GM19468 (cell line): Measurements from ENCODE around the gene STX12.
"Not testable (repeated sequence)": the region's sequence is repeated elsewhere in the genome, so short reads cannot be mapped to it uniquely, and the experiment has no call there.

ENCODE experiments used
- ATAC-seq: cut with Tn5 transposase; IDR thresholded peaks from one replicate; pipeline ENCODE4 v1.9.1; 2021; ENCODE audit warnings: mild to moderate bottlenecking, moderate library complexity, moderate number of reproducible peaks; ENCODE audit not compliant: unreplicated experiment; ENCODE audit errors: extremely low read depth

STX12 gene

DNA sequence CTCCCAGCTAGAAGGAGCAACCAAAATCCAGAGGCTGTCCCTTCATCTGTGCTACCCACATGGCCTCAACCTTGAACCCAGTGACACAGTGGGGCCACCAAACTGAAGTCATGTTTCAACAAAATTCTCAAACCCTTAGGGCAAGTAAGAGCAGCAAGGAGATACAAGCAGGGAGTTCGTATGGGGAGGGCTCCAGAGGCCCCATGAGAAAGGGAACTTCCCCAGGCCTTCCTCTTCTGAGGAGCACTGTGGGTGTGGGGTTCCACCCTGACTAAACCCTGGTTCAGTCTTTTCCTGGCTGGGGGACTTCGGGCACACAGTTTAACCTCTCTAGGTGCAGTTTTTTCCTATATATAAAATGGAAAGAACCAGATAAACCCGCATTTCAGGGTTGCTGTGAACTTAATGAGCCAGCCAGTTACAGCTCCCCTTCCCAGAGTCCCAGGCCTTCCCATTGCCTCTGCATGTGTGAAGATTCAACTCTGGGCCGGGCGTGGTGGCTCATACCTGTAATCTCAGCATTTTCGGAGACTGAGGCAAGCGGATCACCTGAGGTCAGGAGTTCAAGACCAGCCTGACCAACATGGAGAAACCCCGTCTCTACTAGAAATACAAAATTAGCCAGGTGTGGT lies 91.4 kb downstream of the STX12 start:
- ATAC-seq = no peak

DNA sequence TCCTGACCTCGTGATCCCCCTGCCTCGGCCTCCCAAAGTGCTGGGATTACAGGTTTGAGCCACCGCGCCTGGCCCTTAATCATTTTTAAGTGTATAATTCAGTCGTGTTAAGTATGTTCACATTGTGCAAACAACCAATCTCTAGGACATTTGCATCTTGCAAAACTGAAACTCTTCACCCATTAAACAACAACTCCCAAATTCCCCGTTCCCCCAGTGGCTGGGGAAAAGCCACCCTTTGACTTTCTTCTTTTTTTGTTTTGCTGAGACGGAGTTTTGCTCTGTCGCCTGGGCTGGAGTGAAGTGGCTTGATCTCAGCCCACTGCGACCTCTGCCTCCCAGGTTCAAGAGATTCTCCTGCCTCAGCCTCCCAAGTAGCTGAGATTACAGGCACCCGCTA lies 92.8 kb downstream of the STX12 start:
- no peak for ATAC-seq

DNA sequence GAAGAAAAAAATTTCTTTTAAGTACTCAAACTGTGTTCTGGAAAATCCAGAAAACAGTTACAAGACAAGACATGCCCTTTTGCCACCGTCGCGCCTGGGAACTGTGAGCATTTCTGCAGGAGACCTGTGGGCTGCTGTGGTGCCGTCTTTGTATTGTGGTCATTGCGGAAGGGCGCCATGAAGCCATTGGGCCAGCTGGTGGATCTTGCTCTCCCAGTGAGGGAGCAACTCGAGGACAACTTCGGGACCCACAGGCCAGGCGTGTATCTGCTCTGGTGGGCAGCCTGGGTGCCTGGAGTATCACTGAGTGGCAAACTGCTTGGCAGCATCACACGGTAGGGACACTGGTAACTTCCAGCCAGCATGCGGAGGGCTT lies 95.5 kb downstream of the STX12 start:
- ATAC-seq = no peak

DNA sequence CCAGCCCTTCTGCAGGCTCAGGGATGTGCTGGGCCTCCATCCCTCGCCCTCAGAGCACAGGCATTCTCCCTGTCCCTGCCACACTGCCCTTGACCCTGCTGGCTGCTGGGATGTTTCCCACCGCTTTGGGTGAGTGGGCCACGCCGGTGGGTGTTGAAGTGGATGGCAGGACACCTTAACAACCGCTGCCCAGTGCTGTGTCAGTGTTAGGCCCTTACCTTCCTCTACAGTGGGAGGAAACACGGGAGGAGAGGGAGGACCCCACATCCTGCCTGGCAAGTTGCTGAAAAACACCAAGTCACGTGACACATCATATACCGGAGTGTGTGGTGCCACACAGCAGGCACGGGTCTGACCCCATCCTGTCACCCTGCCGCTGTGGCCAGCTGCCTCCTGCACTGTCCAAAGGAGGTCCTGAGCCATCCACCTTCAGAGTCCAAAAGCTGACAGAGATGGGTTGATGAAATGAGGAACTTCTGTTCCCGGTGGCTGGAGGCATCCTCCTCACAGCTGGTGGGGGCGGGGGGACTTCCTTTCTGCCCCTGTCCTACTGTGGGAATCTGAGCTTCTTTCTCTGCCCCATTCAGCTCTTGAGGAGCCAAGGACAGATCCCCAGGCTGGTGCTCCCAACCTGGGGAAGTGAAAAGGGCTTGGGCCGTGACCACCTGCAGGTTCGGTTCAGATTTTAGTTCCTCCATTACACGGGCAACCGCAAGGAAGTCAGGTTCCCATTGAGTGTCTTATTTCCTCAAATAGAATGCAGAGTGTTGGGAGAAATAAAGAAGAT lies 96.1 kb downstream of the STX12 start:
- no peak for ATAC-seq

DNA sequence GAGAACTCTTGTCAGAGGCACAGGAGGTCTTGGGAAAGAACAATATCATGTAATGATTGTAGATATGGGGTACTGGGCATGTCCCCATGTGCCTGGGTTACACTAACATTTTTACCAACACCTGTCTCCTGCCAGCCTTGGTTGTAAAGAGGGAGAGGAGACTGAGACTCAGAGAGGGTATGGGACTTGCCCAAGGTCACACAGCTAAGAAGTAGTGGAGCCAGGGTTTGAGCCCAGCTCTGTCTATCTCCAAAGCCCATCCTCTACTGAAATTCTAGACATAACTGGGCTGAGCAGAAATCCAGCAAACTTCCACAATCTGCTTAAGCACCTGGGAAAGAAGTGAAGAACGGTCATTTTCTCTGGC lies 96.7 kb downstream of the STX12 start:
- ATAC-seq = no peak

DNA sequence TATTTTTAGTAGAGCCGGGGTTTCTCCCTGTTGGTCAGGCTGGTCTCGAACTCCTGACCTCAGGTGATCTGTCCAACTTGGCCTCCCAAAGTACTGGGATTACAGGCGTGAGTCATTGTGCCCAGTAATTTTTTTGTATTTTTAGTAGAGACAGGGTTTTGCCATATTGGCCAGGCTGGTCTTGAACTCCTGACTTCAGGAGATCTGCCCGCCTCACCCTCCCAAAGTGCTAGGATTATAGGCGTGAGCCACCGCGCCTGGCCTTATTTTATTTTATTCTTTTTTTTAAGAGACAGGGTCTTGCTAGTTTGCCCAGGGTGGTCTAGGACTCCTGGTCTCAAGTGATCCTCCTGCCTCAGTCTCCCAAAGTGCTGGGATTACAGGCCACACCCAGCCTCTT lies 98.1 kb downstream of the STX12 start:
- not testable (repeated sequence) for ATAC-seq

DNA sequence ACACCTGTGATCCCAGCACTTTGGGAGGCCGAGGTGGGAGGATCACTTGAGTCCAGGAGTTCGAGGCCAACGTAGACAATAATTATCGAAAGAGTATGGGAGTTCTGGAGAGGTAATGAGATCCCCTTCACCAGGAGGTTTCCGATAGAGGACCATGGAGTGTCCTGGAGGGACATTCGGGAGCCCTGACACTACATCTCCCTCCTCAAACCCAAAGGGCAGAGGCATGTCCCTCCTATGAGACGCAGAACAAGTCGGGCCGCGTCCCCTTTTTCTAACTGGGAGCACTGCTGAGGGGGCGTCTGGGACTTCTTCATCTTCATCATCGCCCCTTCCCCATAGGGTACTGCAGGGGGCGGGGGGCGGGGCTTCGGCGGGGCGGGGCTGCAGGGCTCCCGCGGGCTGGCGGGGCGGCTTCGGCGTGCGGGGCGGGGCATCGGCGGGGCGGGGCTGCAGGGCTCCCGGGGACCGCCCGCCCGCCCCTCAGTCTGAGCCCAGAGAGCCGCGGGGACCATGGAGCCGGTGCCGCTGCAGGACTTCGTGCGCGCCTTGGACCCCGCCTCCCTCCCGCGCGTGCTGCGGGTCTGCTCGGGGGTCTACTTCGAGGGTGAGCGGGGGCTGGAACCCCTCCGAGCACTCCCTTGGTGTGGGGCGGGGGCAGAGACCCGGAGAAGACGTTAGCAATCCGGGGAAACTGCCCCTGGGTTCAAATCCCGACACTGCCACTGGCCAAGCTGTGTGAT lies 99.2 kb downstream of the STX12 start, which contains the start of gene THEMIS2:
Gene THEMIS2, plus strand, starts transcription at position 486 of the 743 bp plus-strand sequence. Its CDS starts 28 bp downstream, at position 514.
- ATAC-seq = no peak

DNA sequence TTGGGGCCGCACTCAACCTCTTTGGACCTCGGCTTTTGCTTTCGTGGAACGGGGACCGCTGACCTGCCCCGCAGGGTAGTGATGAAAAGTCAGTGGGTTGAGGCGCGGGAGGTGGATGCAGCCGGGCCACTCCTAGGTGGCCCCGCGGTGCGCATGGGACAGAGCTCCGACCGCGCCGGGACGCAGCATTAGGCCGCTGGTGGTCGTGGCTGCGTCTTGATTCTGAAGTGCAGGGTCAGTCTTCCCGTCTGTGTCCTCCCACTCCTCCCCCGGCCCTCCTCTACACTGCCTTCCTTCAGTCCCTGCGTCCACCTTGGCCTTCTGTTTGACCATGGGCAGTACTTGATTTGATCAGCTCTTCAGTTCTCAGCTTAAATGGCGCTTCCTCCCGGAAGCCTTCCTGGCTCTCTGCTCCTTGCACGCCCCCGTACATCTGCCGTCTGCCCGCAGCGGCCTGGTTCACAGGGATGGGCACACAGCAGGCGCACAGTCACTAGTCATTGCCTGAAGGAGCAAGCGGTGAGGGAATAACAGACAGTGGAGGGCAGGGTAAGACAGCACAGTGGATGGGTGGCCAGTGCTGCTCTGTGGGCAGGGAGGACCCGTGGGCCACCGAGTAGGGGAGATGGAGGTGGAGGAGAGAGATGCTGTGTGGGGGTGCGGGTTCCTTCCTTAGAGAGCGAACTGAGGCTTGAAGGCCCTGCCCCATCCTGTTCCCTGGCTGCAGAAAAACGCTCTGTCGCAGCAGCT lies 100.0 kb downstream of the STX12 start:
- no peak for ATAC-seq

DNA sequence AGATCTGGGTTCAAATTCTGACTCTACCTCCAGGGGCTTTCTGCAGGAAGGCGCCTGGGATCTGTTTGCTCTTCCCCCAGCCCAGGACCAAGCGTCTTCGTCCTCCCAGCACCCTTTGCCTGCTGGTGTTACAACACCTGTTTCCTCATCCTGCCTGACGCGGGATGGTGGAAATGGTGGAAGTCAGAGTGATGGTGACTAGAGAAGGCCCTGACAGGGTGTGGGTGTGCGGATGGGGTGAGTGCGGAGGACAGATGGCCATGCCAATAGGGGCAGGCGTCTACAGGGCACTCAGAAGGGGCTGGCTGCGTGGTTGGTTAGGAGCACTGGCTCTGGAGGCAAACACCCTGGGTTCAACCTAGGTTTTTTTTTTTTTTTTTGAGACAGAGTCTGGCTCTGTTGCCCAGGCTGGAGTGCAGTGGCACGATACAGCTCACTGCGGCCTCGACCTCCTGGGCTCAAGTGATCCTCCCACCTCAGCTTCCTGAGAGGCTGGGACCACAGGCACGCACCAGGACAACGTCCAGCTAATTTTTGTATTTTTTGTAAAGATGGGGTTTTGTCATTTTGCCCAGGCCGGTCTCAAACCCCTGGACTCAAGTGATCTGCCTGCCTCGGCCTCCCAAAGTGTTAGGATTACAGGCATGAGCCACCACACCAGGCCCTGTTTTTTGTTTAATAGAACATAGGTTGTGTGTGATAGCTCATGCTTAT lies 100.8 kb downstream of the STX12 start:
- no peak for ATAC-seq
